AG04449 (cell line): ENCODE data around the gene PNMA8C.
A peak's percentile ranks its signal among the peaks of the same experiment; 100 is the strongest.

ENCODE experiments used
- CTCF ChIA-PET: fragments of 350-600 bp; formaldehyde crosslinking; extraction: SDS; loops from one replicate; lab custom pipeline; 2021; ENCODE audit warnings: antibody characterized with exemption; lab: Yijun Ruan, JAX
- POLR2A ChIA-PET: fragments of 400-600, 350-600 bp; formaldehyde crosslinking; extraction: SDS; loops from one replicate; lab custom pipeline; 2020; ENCODE audit warnings: antibody characterized with exemption, inconsistent platforms; lab: Yijun Ruan, JAX
- DNase-seq: peaks from one replicate; pipeline ENCODE4 v3.0.0-alpha.2; 2010; ENCODE audit warnings: low read depth, low spot score
- H3K4me3 ChIP-seq: 2 replicates; pipeline ENCODE4 v1.5.1; 2011; ENCODE audit warnings: low read depth, mild to moderate bottlenecking, control low read depth, low read length
- TF ChIP-seq, protein P1 (sequence below): IDR thresholded peaks from one replicate; pipeline ENCODE4 v1.5.1; 2011; ENCODE audit warnings: mild to moderate bottlenecking, moderate library complexity, low read length, control low read depth, inconsistent platforms; ENCODE audit not compliant: insufficient read depth; ENCODE audit errors: missing control alignments

The PNMA8C gene

DNA sequence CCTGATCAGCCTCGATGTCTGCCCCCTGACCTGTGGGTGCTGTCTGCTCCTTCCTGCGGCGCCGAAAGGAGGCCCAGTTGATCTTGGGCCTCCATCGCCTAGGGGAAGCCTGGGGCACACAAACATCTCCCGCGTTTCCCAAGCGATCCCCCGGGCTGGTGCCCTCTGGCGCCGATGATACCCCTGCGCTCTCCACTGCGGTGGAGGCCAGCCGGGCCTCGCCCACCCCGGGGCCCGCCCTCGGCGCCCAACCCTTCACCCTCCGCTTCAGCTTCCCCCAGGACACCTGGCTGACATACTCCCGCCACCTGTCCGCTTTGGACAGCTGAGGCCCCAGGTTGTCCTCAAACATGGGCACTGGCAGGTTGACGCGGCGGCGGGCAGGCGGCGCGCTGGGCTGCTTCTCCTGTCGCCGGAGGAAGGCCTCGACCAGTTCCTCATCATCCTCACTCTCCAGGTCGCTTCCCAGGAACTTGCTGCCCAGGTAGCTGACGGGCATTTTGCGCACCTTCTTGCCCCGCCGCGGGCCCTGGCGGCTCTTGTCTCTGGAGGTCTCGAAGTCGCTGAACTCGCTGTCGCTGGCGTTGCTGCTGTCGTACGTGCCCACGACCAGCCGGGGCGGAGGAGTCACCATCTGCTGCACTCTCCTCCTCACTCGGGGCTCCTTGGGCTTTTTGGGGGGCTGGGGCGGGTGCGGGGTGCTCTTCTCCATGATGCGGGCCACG lies 16.6 kb downstream of the PNMA8C start:
- ChIA-PET POLR2A (no interaction called here), CTCF (interaction anchor here (0.9 to 3.7 kb wide), 6 partner anchors 11 to 75 kb away, joined by 3 to 28 read pairs (median 4); no protein-coding TSS in a partner anchor)
- no peak for DNase-seq
- TF ChIP-seq, protein P1, sequence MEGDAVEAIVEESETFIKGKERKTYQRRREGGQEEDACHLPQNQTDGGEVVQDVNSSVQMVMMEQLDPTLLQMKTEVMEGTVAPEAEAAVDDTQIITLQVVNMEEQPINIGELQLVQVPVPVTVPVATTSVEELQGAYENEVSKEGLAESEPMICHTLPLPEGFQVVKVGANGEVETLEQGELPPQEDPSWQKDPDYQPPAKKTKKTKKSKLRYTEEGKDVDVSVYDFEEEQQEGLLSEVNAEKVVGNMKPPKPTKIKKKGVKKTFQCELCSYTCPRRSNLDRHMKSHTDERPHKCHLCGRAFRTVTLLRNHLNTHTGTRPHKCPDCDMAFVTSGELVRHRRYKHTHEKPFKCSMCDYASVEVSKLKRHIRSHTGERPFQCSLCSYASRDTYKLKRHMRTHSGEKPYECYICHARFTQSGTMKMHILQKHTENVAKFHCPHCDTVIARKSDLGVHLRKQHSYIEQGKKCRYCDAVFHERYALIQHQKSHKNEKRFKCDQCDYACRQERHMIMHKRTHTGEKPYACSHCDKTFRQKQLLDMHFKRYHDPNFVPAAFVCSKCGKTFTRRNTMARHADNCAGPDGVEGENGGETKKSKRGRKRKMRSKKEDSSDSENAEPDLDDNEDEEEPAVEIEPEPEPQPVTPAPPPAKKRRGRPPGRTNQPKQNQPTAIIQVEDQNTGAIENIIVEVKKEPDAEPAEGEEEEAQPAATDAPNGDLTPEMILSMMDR = no peak
- peak overlapping the region; percentile 76 for H3K4me3 ChIP-seq

DNA sequence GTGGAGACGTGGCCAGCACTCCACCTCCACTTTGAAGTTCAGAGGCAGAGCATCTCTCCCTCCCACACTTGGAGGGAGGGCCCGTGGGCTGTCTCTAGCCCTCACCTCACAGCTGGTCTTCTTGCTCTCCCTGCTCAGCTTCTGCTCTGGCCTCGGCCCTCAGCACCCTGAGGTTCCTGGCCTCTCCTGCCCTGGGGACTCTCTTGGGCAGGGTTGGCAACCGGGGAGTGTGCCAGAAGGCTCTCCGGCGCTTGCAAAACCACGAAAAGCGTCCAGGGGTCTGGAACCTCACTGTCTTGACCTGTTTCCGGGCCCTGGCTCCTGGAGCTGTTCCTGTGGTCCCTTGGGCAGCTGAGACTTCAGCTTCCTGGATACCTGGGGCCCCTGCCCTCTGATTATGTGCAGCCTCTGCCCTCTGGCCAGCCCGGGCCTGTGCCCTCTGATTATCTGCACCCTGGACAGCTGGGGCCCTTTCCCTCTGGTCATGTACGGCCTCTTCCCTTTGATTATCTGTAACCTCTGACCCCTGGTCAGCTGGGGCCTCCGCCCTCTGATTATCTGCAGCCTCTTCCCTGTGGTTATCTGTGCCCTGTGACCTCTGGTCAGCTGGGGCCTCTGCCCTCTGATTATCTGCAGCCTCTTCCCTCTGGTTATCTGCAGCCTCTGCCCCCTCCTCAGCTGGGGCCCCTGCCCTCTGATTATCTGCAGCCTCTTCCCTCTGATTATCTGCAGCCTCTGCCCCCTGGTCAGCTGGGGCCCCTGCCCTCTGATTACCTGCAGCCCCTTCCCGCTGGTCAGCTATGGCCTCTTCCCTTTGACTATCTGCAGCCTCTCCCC lies 17.4 kb downstream of the PNMA8C start:
- TF ChIP-seq, protein P1 = no peak

DNA sequence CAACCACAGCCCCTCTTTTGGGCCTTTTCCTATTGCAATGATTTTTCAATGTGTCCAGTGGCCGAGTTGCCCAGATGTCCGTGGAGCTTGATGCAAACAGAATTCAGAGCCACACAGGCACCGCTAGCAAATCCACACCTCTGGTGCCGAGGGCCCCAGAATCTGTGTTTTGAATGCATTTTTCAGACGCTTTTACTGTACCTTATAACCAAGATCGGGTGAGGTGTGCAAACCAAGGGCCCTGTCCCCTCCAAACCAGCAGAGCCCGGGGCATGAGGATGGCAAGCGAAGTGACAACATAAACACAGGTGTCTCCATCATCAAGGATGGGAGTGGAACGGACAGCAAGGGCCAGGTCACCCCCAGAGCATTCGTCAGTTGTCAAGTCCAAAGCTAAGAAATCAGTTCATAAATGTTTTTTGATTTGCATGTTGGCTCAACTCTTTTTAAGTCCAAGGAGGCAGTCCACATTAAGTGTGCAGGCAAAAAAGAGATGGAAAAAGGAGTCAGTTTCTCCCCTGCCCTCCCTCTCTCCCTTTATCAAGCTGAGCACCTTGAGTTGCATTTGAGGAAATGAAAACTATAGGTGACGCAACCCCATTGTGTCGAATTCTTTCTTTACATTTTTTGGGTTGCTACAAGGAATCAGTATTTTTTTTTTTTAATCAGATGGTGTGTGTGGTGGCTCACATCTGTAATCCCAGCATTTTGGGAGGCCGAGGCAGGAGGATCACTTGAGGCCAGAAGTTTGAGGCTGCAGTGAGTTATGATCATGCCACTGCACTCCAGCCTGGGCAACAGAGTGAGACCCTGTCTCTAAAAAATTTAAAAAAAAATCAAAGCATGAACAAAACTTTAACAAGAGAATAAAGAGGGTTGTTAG lies 18.3 kb downstream of the PNMA8C start:
- no peak for DNase-seq
- ChIA-PET POLR2A (no interaction called here), CTCF (interaction anchor here (0.6 to 3.7 kb wide), 7 partner anchors 10 to 344 kb away, joined by 3 to 28 read pairs (median 5); no protein-coding TSS in a partner anchor)

More for the DNA sequence above, 17.4 kb downstream of the PNMA8C start:
- no peak for DNase-seq
- peak overlapping the region; percentile 76 for H3K4me3 ChIP-seq
- POLR2A ChIA-PET = no interaction called here
- CTCF ChIA-PET = interaction anchor here (0.9 to 3.7 kb wide), 7 partner anchors 10 to 79 kb away, joined by 3 to 28 read pairs (median 5); no protein-coding TSS in a partner anchor

DNA sequence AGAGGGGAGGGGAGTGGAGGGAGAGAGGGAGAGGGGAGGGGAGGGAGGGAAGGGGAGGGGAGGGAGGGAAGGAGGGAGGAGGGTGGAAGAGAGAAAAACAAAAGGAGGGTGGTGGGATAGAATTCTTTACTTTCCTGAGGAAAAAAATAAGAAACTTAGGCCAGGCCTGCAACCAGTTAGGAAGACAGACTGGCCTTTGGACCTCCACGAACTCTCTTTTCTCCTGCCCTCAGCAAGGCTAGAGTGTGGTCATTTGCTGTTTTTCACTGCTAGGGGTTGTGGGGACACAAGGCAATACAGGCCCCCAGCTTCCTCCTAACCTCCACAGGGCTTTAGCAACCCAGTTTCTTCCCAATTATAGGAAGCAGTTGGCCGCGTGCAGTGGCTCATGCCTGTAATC lies 19.5 kb downstream of the PNMA8C start:
- no peak overlapping the region for H3K4me3 ChIP-seq
- POLR2A ChIA-PET = no interaction called here
- TF ChIP-seq, protein P1 = no peak
- DNase-seq = no peak
- CTCF ChIA-PET = interaction anchor here (1.8 to 10.8 kb wide), 4 partner anchors 8 to 80 kb away, joined by 6 to 257 read pairs (median 24); no protein-coding TSS in a partner anchor

More for the DNA sequence above, 18.3 kb downstream of the PNMA8C start:
- TF ChIP-seq, protein P1 = no peak
- peak overlapping the region; percentile 76 for H3K4me3 ChIP-seq

DNA sequence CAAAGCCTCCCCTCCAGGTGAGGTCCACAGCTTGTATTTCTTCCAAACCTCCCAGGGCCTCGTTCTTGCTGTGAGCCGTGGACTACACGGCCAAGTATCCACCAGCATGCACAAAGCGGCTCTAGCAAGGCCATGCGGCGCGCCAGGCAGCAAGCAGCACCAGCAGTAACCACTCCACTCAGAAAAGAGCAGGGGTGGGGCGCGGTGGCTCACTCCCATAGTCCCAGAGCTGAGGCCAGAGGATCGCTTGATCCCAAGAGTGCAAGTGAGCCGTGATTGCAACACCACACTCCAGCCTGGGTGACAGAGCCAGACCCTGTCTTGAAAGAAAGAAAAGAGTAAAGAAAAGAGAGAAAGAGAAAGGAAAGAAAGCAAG lies 20.1 kb downstream of the PNMA8C start:
- DNase-seq = no peak
- POLR2A ChIA-PET = interaction anchor here (0.7 kb wide), 1 partner anchor 65 kb away, joined by 4 read pairs; no protein-coding TSS in a partner anchor
- TF ChIP-seq, protein P1 = no peak
- H3K4me3 ChIP-seq = 0 out of 2 replicates have a peak overlapping the region, but pooled peaks have one; percentile 20
- CTCF ChIA-PET = interaction anchor here (0.9 to 10.8 kb wide), 6 partner anchors 8 to 136 kb away, joined by 3 to 257 read pairs (median 14); no protein-coding TSS in a partner anchor
